Naive thymus-derived CD4-positive, alpha-beta T cell (primary cell): ENCODE data around the gene IGFBP4. TPM values are rescaled to one million over a fixed set of nuclear protein-coding genes. Genes with fewer than 3 reads are reported as not detected.

ENCODE experiments used
- ATAC-seq: fragments of 150-1000 bp; cut with Tn5 transposase; 2 replicates; pipeline ENCODE4 v1.10.0; 2021; ENCODE audit warnings: mild to moderate bottlenecking, moderate library complexity
- CTCF ChIA-PET: fragments of 350-600 bp; sonication (Branson Sonifier 250); formaldehyde crosslinking; loops from one replicate; lab custom pipeline; 2021; ENCODE audit warnings: antibody characterized with exemption; lab: Charles Lee
- POLR2A ChIA-PET: fragments of 350-600 bp; sonication (Branson Sonifier 250); formaldehyde crosslinking; loops from one replicate; lab custom pipeline; 2021; ENCODE audit warnings: antibody characterized with exemption, inconsistent platforms; lab: Charles Lee
- DNase-seq, 9 donors: peaks; one replicate each; pipeline versions ENCODE4 v3.0.0 to v3.0.0-alpha.2; 2020 to 2022; ENCODE audit warnings: mixed read lengths in 1 of 9
- H3K27ac ChIP-seq: one replicate; pipeline ENCODE4 v1.7.0; 2013; ENCODE audit warnings: mild to moderate bottlenecking, low read depth, low read length, moderate library complexity
- H3K27me3 ChIP-seq, 2 donors: one replicate each; pipeline ENCODE4 v1.7.0; 2013; ENCODE audit warnings: low read length in 2 of 2, mild to moderate bottlenecking in 2 of 2, moderate library complexity in 2 of 2; ENCODE audit not compliant: control insufficient read depth in 2 of 2, insufficient read depth in 2 of 2
- H3K36me3 ChIP-seq, 3 experiments: 1 replicate in 2 of 3; 2 replicates in 1 of 3; pipeline ENCODE4 v1.7.0; 2013; ENCODE audit warnings: low read length in 3 of 3, mild to moderate bottlenecking in 3 of 3, moderate library complexity in 1 of 3; ENCODE audit not compliant: insufficient read depth in 3 of 3, control insufficient read depth in 2 of 3
- H3K4me1 ChIP-seq, 2 donors: one replicate each; pipeline ENCODE4 v1.7.0; 2013; ENCODE audit warnings: low read length in 2 of 2, mild to moderate bottlenecking in 2 of 2, moderate library complexity in 1 of 2; ENCODE audit not compliant: control insufficient read depth in 2 of 2, insufficient read depth in 2 of 2
- H3K4me3 ChIP-seq: 2 replicates; pipeline ENCODE4 v1.7.0; 2013; ENCODE audit warnings: mild to moderate bottlenecking, low read length
- H3K9me3 ChIP-seq, 3 experiments: 1 replicate in 2 of 3; 2 replicates in 1 of 3; pipeline ENCODE4 v1.7.0; 2013; ENCODE audit warnings: low read length in 3 of 3; ENCODE audit not compliant: control insufficient read depth in 2 of 3
- H3K27ac Mint-ChIP-seq, 9 donors: one replicate each; pipeline ENCODE4 v1.8.0; 2020 to 2022; ENCODE audit warnings: mixed read lengths in 9 of 9, mild to moderate bottlenecking in 8 of 9, moderate library complexity in 5 of 9, inconsistent platforms in 2 of 9
- H3K27me3 Mint-ChIP-seq, 5 donors: one replicate each; pipeline ENCODE4 v1.8.0; 2021 to 2022; ENCODE audit warnings: mixed read lengths in 5 of 5, mild to moderate bottlenecking in 1 of 5
- H3K36me3 Mint-ChIP-seq, 5 donors: one replicate each; pipeline ENCODE4 v1.8.0; 2020 to 2022; ENCODE audit warnings: mixed read lengths in 5 of 5, mild to moderate bottlenecking in 3 of 5, inconsistent platforms in 1 of 5
- H3K4me1 Mint-ChIP-seq, 7 donors: one replicate each; pipeline ENCODE4 v1.8.0; 2020 to 2022; ENCODE audit warnings: mixed read lengths in 7 of 7, mild to moderate bottlenecking in 3 of 7, inconsistent platforms in 1 of 7
- H3K4me3 Mint-ChIP-seq, 10 donors: one replicate each; pipeline ENCODE4 v1.8.0; 2020 to 2022; ENCODE audit warnings: mild to moderate bottlenecking in 10 of 10, mixed read lengths in 10 of 10, moderate library complexity in 6 of 10, inconsistent platforms in 2 of 10
- H3K9me3 Mint-ChIP-seq, 11 donors: one replicate each; pipeline ENCODE4 v1.8.0; 2020 to 2022; ENCODE audit warnings: mixed read lengths in 11 of 11, mild to moderate bottlenecking in 4 of 11, inconsistent platforms in 1 of 11, moderate library complexity in 1 of 11
- intact Hi-C, 2 donors: fragments of 100-400 bp; cut with micrococcal nuclease; formaldehyde crosslinking; loops; one replicate each; pipeline ENCODE4 v1.15.1; 2023
- polyA plus RNA-seq, 2 donors: library from polyadenylated mRNA; unstranded; fragments of 300-500 nt; fragmentation: Illumina TruSeq; gene quantifications; one replicate each; pipeline ENCODE4 v1.2.3, GENCODE V29; 2021
- total RNA-seq, 6 experiments: library from RNA in 5 of 6; stranded (reverse) in 5 of 6; gene quantifications; 1 replicate in 5 of 6; 2 replicates in 1 of 6; pipeline ENCODE4 v1.2.3 and lab custom pipeline; 2021 to 2026

IGFBP4 gene
- total and polyA plus RNA-seq, 7 experiments from 2014 or later: 0.45 to 116 (median 1.8) TPM

DNA sequence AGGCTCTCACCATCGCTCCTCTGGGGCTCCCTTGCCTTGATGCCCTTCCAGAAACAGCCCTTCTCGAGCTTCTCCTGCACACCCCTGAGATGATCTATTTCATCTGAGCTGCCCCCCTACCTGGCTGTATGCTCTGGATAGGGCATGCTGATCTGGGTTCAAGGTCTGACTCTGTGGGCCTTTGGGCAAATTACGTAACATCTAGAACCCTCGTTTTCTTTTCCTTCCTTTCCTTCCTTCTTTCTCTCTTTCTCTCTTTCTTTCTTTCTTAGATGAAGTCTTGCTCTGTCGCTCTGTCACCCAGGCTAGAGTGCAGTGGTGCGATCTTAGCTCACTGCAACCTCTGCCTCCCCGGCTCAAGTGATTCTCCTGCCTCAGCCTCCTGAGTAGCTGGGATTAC is 37.9 kb downstream of the IGFBP4 start:
- Mint-ChIP-seq H3K27me3 (no peaks in the 10 kb centered on the region), H3K36me3 (peaks cover 0 to 12% (median 0%) of the 10 kb centered on the region in 5 donors), H3K9me3 (peaks cover 0 to 4% (median 0%) of the 10 kb centered on the region in 11 donors), H3K27ac (peak overlapping the region; percentile 93 to 100 (median 98)), H3K4me1 (peaks cover 31 to 84% (median 65%) of the 10 kb centered on the region in 7 donors), H3K4me3 (peak overlapping the region; percentile 64 to 83 (median 73))
- no peaks in the 10 kb centered on the region for H3K27me3 ChIP-seq
- peak overlapping the region; percentile 76 for H3K27ac ChIP-seq
- peak overlapping the region; percentile 5 for H3K4me3 ChIP-seq
- ATAC-seq: no peak
- DNase-seq: no peak
- ChIA-PET CTCF (interaction anchor here (2.5 kb wide), 1 partner anchor 52 kb away, joined by 24 read pairs; no protein-coding TSS in a partner anchor), POLR2A (interaction anchor here (0.7 to 3.4 kb wide), 15 partner anchors 9 to 197 kb away, joined by 3 to 39 read pairs (median 5); no protein-coding TSS in a partner anchor)
- intact Hi-C loops: loop anchor here (2.0 to 5.0 kb wide), 3 partner anchors 34 to 132 kb away; partner anchors contain the start of gene IGFBP4 (in 1 of the 2)
- no peaks in the 10 kb centered on the region for H3K36me3 ChIP-seq
- no peaks in the 10 kb centered on the region for H3K9me3 ChIP-seq
- H3K4me1 ChIP-seq: peaks cover 24 to 48% of the 10 kb centered on the region in 2 donors

DNA sequence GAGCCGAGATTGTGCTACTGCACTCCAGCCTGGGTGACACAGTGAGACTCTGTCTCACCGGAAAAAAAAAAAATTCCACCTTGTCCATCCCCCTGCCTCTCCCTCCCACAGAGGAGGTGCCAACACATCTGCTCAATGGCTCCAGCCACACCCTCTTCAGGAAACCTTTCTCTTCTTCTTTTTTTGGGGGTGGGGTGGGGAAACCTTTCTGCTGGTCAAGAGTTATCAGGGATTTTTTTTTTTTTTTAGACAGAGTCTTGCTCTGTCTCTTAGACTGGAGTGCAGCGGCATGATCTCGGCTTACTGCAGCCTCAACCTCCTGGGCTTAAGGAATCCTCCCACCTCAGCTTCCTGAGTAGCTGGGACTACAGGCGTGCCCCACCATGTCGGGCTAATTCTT is 39.5 kb downstream of the IGFBP4 start:
- H3K36me3 Mint-ChIP-seq: peaks cover 0 to 6% (median 0%) of the 10 kb centered on the region in 5 donors
- Histone ChIP-seq H3K27me3 (no peaks in the 10 kb centered on the region), H3K36me3 (no peaks in the 10 kb centered on the region), H3K9me3 (no peaks in the 10 kb centered on the region), H3K27ac (no peak overlapping the region), H3K4me1 (peaks cover 24 to 42% of the 10 kb centered on the region in 2 donors), H3K4me3 (no peak overlapping the region)
- peaks cover 26 to 81% (median 67%) of the 10 kb centered on the region in 7 donors for H3K4me1 Mint-ChIP-seq
- intact Hi-C loops: loop anchor here (5.0 kb wide), 2 partner anchors 35 to 40 kb away; partner anchors contain the start of gene IGFBP4 (in 1 of the 2)
- no peaks in the 10 kb centered on the region for H3K27me3 Mint-ChIP-seq
- H3K27ac Mint-ChIP-seq: peak overlapping the region; percentile 57 to 100 (median 98)
- CTCF ChIA-PET: no interaction called here
- POLR2A ChIA-PET: interaction anchor here (0.6 to 0.9 kb wide), 2 partner anchors 11 to 14 kb away, joined by 3 read pairs; no protein-coding TSS in a partner anchor
- peak overlapping the region in 2 of 10 donors; percentile 7 to 48 for H3K4me3 Mint-ChIP-seq
- peaks cover 0 to 4% (median 0%) of the 10 kb centered on the region in 11 donors for H3K9me3 Mint-ChIP-seq
- DNase-seq (no peak), ATAC-seq (no peak)

DNA sequence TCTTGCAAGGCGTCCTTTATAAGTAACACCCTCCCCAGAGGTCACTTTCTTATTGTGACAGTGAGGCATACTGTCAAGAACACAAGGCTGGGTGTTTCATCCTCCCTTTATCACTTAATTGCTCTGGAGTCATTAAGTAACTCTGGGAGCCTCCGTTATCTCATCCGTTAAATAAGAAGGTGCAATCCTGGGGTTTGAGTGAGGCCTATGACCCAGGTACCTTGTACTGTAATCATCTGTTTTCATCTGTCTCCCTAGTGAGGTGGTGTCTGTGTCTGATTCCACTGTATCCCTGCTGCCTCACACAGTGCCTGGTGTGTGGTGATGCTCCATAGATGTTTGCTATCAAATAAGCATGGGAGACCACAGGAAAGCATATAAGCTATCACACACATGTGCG is 40.4 kb downstream of the IGFBP4 start:
- Mint-ChIP-seq H3K27ac (peak overlapping the region; percentile 46 to 100 (median 98)), H3K27me3 (no peaks in the 10 kb centered on the region)

DNA sequence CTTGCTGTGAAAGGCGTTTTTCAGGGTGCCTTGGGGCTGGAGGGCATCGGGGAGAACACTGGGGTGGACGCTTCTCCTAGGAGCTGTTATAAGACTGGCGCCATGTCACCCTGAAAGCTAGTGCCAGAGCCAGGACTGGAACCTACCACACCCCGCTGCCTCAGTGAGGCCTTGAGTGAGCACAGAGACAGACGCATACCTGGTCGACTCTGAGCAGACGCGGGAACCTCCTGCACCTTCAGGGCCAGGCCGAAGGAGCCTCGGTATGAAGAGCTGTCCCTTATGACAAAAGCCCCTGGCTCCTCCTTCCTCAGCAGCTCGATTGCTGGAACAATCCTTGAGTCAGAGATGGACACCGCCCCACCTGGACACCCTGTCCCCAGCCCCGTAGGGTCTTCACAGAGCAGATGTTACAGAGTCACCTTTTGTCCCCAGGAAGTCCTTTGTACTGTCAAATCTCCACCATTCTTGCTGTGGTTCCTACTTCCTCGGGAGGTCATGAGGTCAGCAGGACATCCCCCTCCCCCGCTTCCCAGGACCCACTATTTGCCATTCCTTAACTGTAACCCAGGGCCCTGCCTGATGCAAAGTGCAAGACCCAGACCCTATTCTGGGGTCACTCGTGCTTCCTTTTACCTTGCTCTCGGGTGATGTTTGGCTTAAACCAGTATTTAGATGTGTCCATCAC is 41.2 kb downstream of the IGFBP4 start:
- peak overlapping the region; percentile 46 to 99 (median 85) for H3K27ac Mint-ChIP-seq
- POLR2A ChIA-PET: interaction anchor here (1.3 to 2.5 kb wide), 2 partner anchors 8 to 48 kb away, joined by 4 to 7 read pairs; no protein-coding TSS in a partner anchor
- no peak for DNase-seq
- H3K4me1 Mint-ChIP-seq: peaks cover 27 to 82% (median 78%) of the 10 kb centered on the region in 7 donors
- H3K9me3 ChIP-seq: no peaks in the 10 kb centered on the region
- no peak overlapping the region for H3K4me3 ChIP-seq
- peaks cover 0 to 2% (median 0%) of the 10 kb centered on the region in 5 donors for H3K36me3 Mint-ChIP-seq
- H3K4me1 ChIP-seq: peaks cover 27 to 29% of the 10 kb centered on the region in 2 donors
- no peaks in the 10 kb centered on the region for H3K27me3 ChIP-seq
- intact Hi-C loops: loop anchor here (5.0 kb wide), 2 partner anchors 37 to 42 kb away; partner anchors contain the start of gene IGFBP4 (in 1 of the 2)
- peaks cover 0 to 1% (median 0%) of the 10 kb centered on the region in 11 donors for H3K9me3 Mint-ChIP-seq
- no peaks in the 10 kb centered on the region for H3K27me3 Mint-ChIP-seq
- H3K4me3 Mint-ChIP-seq: no peak overlapping the region
- CTCF ChIA-PET: interaction anchor here (1.8 kb wide), 1 partner anchor 8 kb away, joined by 5 read pairs; no protein-coding TSS in a partner anchor
- no peaks in the 10 kb centered on the region for H3K36me3 ChIP-seq
- no peak for ATAC-seq
- H3K27ac ChIP-seq: no peak overlapping the region

More for the DNA sequence above, 40.4 kb downstream of the IGFBP4 start:
- no peaks in the 10 kb centered on the region for H3K36me3 ChIP-seq
- no peak for DNase-seq
- H3K9me3 ChIP-seq: no peaks in the 10 kb centered on the region
- no peak for ATAC-seq
- Mint-ChIP-seq H3K36me3 (peaks cover 0 to 6% (median 0%) of the 10 kb centered on the region in 5 donors), H3K4me1 (peaks cover 26 to 80% (median 72%) of the 10 kb centered on the region in 7 donors), H3K9me3 (peaks cover 0 to 4% (median 0%) of the 10 kb centered on the region in 11 donors), H3K4me3 (peak overlapping the region in 1 of 10 donors; percentile 53)
- no peak overlapping the region for H3K4me3 ChIP-seq
- peaks cover 24 to 32% of the 10 kb centered on the region in 2 donors for H3K4me1 ChIP-seq
- ChIA-PET POLR2A (interaction anchor here (2.5 kb wide), 1 partner anchor 49 kb away, joined by 7 read pairs; no protein-coding TSS in a partner anchor), CTCF (no interaction called here)
- intact Hi-C loops: loop anchor here (5.0 kb wide), 2 partner anchors 36 to 41 kb away; partner anchors contain the start of gene IGFBP4 (in 1 of the 2)
- no peak overlapping the region for H3K27ac ChIP-seq
- no peaks in the 10 kb centered on the region for H3K27me3 ChIP-seq

GRCh38 chr17:40484973-40485530 is 41.8 kb downstream of the IGFBP4 start:
- H3K4me1 ChIP-seq: peaks cover 27 to 29% of the 10 kb centered on the region in 2 donors
- H3K27ac Mint-ChIP-seq: peak overlapping the region in 8 of 9 donors; percentile 4 to 99 (median 80)
- CTCF ChIA-PET: interaction anchor here (0.6 to 1.8 kb wide), 2 partner anchors 9 to 299 kb away, joined by 4 to 5 read pairs; no protein-coding TSS in a partner anchor

More at GRCh38 chr17:40484973-40485530, 41.8 kb downstream of the IGFBP4 start:
- POLR2A ChIA-PET: interaction anchor here (1.3 to 2.5 kb wide), 2 partner anchors 9 to 47 kb away, joined by 4 to 7 read pairs; no protein-coding TSS in a partner anchor
- Histone ChIP-seq H3K4me3 (no peak overlapping the region), H3K27me3 (no peaks in the 10 kb centered on the region), H3K27ac (no peak overlapping the region), H3K9me3 (no peaks in the 10 kb centered on the region), H3K36me3 (no peaks in the 10 kb centered on the region)
- Mint-ChIP-seq H3K4me1 (peaks cover 31 to 85% (median 78%) of the 10 kb centered on the region in 7 donors), H3K27me3 (no peaks in the 10 kb centered on the region), H3K9me3 (peaks cover 0 to 1% (median 0%) of the 10 kb centered on the region in 11 donors), H3K4me3 (no peak overlapping the region), H3K36me3 (peaks cover 0 to 2% (median 0%) of the 10 kb centered on the region in 5 donors)
- no peak for ATAC-seq
- DNase-seq: no peak
- intact Hi-C loops: loop anchor here (5.0 kb wide), 2 partner anchors 38 to 43 kb away; partner anchors contain the start of gene IGFBP4 (in 1 of the 2)
